Mesothelial cell of epicardium (in vitro differentiated cells): Measurements from ENCODE around the gene PKD1L1. TPM values are rescaled to one million over a fixed set of nuclear protein-coding genes. Genes with fewer than 3 reads are reported as not detected.

Experiments used
- DNase-seq, 2 experiments: peaks; one replicate each; pipeline ENCODE4 v3.0.0; 2021; ENCODE audit warnings: low spot score in 2 of 2; ENCODE audit not compliant: unreplicated experiment in 2 of 2
- H3K27ac Mint-ChIP-seq: 2 replicates; pipeline ENCODE4 v1.8.0; 2021; ENCODE audit warnings: mixed read lengths
- H3K27me3 Mint-ChIP-seq: 2 replicates; pipeline ENCODE4 v1.8.0; 2021; ENCODE audit warnings: low read depth, mixed read lengths
- H3K36me3 Mint-ChIP-seq: 2 replicates; pipeline ENCODE4 v1.8.0; 2021; ENCODE audit warnings: mixed read lengths
- H3K4me1 Mint-ChIP-seq: 2 replicates; pipeline ENCODE4 v1.8.0; 2021; ENCODE audit warnings: mixed read lengths
- H3K4me3 Mint-ChIP-seq: 2 replicates; pipeline ENCODE4 v1.8.0; 2021; ENCODE audit warnings: mild to moderate bottlenecking, moderate library complexity, mixed read lengths
- H3K9me3 Mint-ChIP-seq: 2 replicates; pipeline ENCODE4 v1.8.0; 2021; ENCODE audit warnings: mixed read lengths
- CTCF ChIP-seq: fragments of 200-600 bp; sonication (generic); IDR thresholded peaks from one replicate; pipeline ENCODE4 v1.5.0; 2021; ENCODE audit warnings: antibody characterized with exemption; ENCODE audit not compliant: unreplicated experiment
- total RNA-seq: library from RNA; stranded (reverse); gene quantifications from 3 replicates; pipeline ENCODE4 v1.2.1, GENCODE V29; 2021

The PKD1L1 gene
- total RNA-seq, 1 donor from 2014 or later, result 0.36 TPM

DNA sequence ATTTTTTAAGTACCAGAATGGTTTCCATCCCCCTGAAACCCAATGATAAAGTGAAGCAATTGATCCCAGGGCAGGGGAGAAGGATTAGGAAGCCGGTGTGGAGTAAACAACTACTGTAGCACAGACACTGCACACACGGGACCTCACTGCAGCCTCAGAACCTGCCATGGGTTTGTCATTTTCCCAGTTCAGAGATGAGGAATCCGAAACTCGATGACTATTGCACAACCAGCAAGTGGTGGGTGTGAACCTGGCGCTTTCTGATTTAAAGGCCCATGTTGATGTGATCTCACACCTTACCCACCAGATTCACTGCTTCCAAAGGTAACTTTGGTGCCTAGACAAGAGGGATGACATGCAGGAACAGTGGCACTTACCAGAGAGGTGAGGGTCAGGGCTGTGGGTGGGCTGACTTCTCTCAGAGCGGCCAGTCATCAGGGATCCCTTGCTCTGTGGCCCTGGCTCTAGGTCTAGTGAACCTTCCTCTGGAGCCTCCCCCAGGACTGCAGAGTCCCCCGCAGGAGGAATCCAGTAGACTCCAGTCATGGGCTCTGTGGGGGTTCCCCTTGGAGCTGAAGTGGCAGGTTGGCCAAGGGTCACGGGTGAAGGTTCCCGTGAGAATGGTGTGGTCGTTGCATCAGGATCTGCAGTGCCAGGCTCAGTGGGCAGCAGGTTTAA lies 62.8 kb downstream of the PKD1L1 start:
- Mint-ChIP-seq H3K9me3 (no peaks in the 10 kb centered on the region), H3K27ac (no peak overlapping the region), H3K36me3 (no peaks in the 10 kb centered on the region), H3K4me1 (peaks cover 6% of the 10 kb centered on the region), H3K27me3 (no peaks in the 10 kb centered on the region), H3K4me3 (no peak overlapping the region)
- TF ChIP-seq CTCF, result no peak
- no peak for DNase-seq

DNA sequence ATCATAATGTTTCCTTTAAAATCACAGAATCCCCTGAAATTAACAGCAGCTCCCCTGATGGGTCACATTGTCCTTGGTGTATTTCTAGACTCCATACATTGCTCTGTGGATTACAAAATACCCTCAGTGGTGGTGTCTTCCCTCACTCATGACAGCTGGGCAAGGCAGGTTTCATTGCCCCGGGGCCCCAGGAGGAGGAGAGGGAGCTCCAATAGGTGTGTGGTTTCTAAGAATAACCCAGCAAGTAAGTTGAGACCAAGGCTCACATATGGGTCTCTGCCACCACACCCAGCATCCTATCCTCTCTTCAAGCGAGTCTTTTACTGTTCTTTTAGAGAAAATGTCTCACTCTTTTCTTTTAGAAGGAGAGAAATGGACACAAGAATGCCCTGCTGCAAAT lies 63.6 kb downstream of the PKD1L1 start:
- no peak for DNase-seq
- no peaks in the 10 kb centered on the region for H3K9me3 Mint-ChIP-seq
- no peak overlapping the region for H3K4me3 Mint-ChIP-seq
- no peaks in the 10 kb centered on the region for H3K36me3 Mint-ChIP-seq
- H3K4me1 Mint-ChIP-seq, result peaks cover 6% of the 10 kb centered on the region
- TF ChIP-seq CTCF, result no peak
- H3K27ac Mint-ChIP-seq, result no peak overlapping the region
- H3K27me3 Mint-ChIP-seq, result no peaks in the 10 kb centered on the region

DNA sequence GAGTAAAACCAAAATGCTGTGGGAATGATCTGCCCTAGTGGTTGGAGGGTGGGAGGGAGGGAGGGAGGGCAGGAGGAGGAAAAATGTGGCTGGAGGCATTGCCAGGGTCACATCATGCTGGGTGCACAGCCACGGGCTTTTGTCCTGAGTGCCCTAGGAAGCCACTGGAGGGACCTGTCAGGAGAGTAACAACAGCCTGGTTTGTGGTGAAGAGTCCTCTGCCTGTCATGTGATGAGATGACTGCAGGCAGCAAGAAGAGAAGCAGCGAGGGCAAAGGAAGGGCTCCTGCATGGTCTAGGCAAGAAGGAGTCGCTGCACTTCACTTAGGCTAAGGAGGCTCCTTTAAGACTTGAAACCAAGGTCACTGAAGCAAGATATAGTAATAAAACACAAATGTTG lies 65.6 kb downstream of the PKD1L1 start:
- Mint-ChIP-seq H3K36me3 (no peaks in the 10 kb centered on the region), H3K9me3 (no peaks in the 10 kb centered on the region), H3K4me3 (no peak overlapping the region), H3K27ac (no peak overlapping the region), H3K27me3 (no peaks in the 10 kb centered on the region), H3K4me1 (peaks cover 7% of the 10 kb centered on the region)
- no peak for DNase-seq
- no peak for TF ChIP-seq CTCF

DNA sequence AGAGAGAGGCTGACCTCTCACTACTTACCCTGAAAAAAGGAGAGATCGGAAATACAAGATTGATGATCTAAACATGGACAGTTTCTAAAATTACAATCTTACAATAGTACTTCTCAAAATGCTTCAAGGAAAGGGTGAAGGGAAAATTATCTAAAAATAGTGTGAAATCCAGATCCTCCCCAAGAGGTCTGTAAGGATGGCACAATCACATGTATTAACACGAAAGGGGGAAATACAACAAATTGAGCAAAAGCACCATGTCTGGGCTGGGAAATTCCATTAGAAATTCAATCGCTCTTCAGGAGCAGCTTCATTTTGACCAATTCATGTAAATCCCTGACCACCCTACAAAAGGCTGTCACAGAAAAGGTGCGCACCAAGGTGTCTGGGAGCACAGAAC lies 67.0 kb downstream of the PKD1L1 start:
- Mint-ChIP-seq H3K27me3 (no peaks in the 10 kb centered on the region), H3K4me3 (no peak overlapping the region), H3K27ac (no peak overlapping the region), H3K36me3 (no peaks in the 10 kb centered on the region), H3K4me1 (peaks cover 7% of the 10 kb centered on the region), H3K9me3 (no peaks in the 10 kb centered on the region)
- TF ChIP-seq CTCF, result no peak
- DNase-seq, result no peak

DNA sequence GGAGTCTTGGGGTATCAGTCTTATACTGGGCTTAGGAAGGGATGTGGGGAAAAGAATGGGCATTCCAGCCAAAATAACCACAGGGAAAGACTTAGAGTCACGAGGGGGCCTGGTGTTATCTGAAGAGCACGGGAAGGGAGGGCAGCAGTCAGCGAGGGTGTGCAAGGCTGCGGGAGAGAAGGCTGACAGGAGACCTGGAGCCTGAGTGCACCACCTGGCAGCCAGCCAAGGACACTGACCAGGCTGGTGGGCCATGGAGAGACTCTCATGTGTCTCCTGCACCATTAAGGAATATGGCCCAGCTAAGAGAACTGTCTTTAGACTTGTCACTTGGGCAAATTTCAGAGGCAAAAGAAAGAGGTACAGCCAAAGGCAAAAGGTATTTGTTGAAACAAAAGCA lies 69.6 kb downstream of the PKD1L1 start:
- no peak for TF ChIP-seq CTCF
- DNase-seq, result no peak
- Mint-ChIP-seq H3K4me1 (peaks cover 7% of the 10 kb centered on the region), H3K9me3 (no peaks in the 10 kb centered on the region), H3K4me3 (no peak overlapping the region), H3K36me3 (no peaks in the 10 kb centered on the region), H3K27ac (no peak overlapping the region), H3K27me3 (no peaks in the 10 kb centered on the region)

DNA sequence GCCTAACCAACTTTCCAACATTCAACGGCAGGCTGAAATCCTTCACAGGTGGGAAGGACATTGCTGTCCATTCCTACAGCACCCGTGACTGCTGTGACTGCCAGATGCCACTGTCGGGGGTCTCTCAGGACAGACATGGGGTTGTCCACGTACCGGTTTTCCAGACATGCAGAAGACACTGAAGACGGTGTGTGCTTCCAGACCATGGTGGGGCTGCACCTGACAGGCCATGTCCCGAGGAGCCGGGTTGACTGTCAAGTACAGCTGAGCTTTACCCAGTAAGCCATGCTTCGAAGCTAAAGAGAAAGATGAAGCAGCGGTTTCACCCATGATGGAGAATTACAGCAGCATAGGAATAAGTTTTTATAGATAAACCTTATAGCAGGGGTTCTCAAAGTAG lies 70.9 kb downstream of the PKD1L1 start:
- no peaks in the 10 kb centered on the region for H3K36me3 Mint-ChIP-seq
- no peak for TF ChIP-seq CTCF
- DNase-seq, result no peak
- H3K9me3 Mint-ChIP-seq, result no peaks in the 10 kb centered on the region
- H3K4me1 Mint-ChIP-seq, result peaks cover 7% of the 10 kb centered on the region
- peaks cover 1% of the 10 kb centered on the region for H3K27me3 Mint-ChIP-seq
- no peak overlapping the region for H3K4me3 Mint-ChIP-seq
- no peak overlapping the region for H3K27ac Mint-ChIP-seq
